MM.1S (cell line): ENCODE measurements around the gene SENP8.

Source experiments
- DNase-seq: peaks from one replicate; pipeline ENCODE4 v3.0.0-alpha.2; 2015
- H2AFZ ChIP-seq: fragments of 300-600 bp; sonication (generic); 2 replicates; pipeline ENCODE4 v1.6.0; 2016; ENCODE audit warnings: antibody characterized with exemption, low read length
- H3F3A ChIP-seq: fragments of 300-600 bp; sonication (generic); 2 replicates; pipeline ENCODE4 v1.6.1; 2016; ENCODE audit warnings: mild to moderate bottlenecking, antibody characterized with exemption, low read length, moderate library complexity, mixed read lengths; ENCODE audit not compliant: insufficient read depth
- H3K27ac ChIP-seq: fragments of 300-600 bp; sonication (generic); 2 replicates; pipeline ENCODE4 v1.5.1; 2016; ENCODE audit warnings: mild to moderate bottlenecking, low read length
- H3K27me3 ChIP-seq: fragments of 300-600 bp; sonication (generic); replicated peaks from 2 replicates; pipeline ENCODE4 v1.6.0; 2016; ENCODE audit warnings: low read length; ENCODE audit not compliant: insufficient read depth
- H3K36me3 ChIP-seq: fragments of 300-600 bp; sonication (generic); replicated peaks from 2 replicates; pipeline ENCODE4 v1.6.1; 2016; ENCODE audit warnings: mild to moderate bottlenecking, low read length, mixed read lengths; ENCODE audit not compliant: insufficient read depth
- H3K4me1 ChIP-seq: fragments of 300-600 bp; sonication (generic); 2 replicates; pipeline ENCODE4 v1.6.1; 2016; ENCODE audit warnings: low read length, mixed read lengths
- H3K4me2 ChIP-seq: fragments of 300-600 bp; sonication (generic); 2 replicates; pipeline ENCODE4 v1.6.0; 2016; ENCODE audit warnings: low read depth, low read length
- H3K4me3 ChIP-seq: fragments of 300-600 bp; sonication (generic); 2 replicates; pipeline ENCODE4 v1.5.1; 2016; ENCODE audit warnings: low read length, mixed read lengths
- H3K79me2 ChIP-seq: fragments of 300-600 bp; sonication (generic); 2 replicates; pipeline ENCODE4 v1.6.1; 2016; ENCODE audit warnings: mixed run types, low read length, mixed read lengths
- H3K9ac ChIP-seq: fragments of 300-600 bp; sonication (generic); 2 replicates; pipeline ENCODE4 v1.6.1; 2016; ENCODE audit warnings: low read length, mixed read lengths
- H3K9me2 ChIP-seq: fragments of 300-600 bp; sonication (generic); replicated peaks from 2 replicates; pipeline ENCODE4 v1.6.1; 2016; ENCODE audit warnings: mild to moderate bottlenecking, low read length, mixed read lengths; ENCODE audit not compliant: insufficient read depth
- H3K9me3 ChIP-seq: fragments of 300-600 bp; sonication (generic); replicated peaks from 2 replicates; pipeline ENCODE4 v1.6.1; 2016; ENCODE audit warnings: mild to moderate bottlenecking, low read length, mixed read lengths; ENCODE audit not compliant: insufficient read depth
- H4K20me1 ChIP-seq: fragments of 300-600 bp; sonication (generic); 2 replicates; pipeline ENCODE4 v1.6.1; 2016; ENCODE audit warnings: mild to moderate bottlenecking, low read length, moderate library complexity, mixed read lengths; ENCODE audit not compliant: insufficient read depth
- CTCF ChIP-seq: fragments of 300-600 bp; sonication (generic); IDR thresholded peaks from 2 replicates; pipeline ENCODE4 v1.5.1; 2016; ENCODE audit warnings: antibody characterized with exemption, low read length, mixed read lengths
- EZH2 ChIP-seq: fragments of 300-600 bp; sonication (generic); optimal IDR thresholded peaks from 2 replicates; pipeline ENCODE3; 2017; ENCODE audit warnings: low read depth, mild to moderate bottlenecking, antibody characterized with exemption, low read length, mixed read lengths
- EZH2phosphoT487 ChIP-seq: fragments of 300-600 bp; sonication (generic); IDR thresholded peaks from 2 replicates; pipeline ENCODE4 v1.6.1; 2018; ENCODE audit warnings: antibody characterized with exemption, low read length

SENP8 gene

GRCh38 chr15:72113347-72114031 is 4.7 kb upstream of the SENP8 start:
- Histone ChIP-seq H3K27ac (no peak overlapping the region), H3F3A (peaks cover 7% of the 10 kb centered on the region; the same call in 1 of the 2 replicates), H3K9me3 (no peaks in the 10 kb centered on the region), H3K36me3 (no peaks in the 10 kb centered on the region), H3K4me1 (peaks cover 7% of the 10 kb centered on the region), H3K27me3 (no peaks in the 10 kb centered on the region), H3K9me2 (no peaks in the 10 kb centered on the region), H3K79me2 (peaks cover 17% of the 10 kb centered on the region), H3K4me2 (no peak overlapping the region), H3K4me3 (no peak overlapping the region), H3K9ac (no peak overlapping the region), H2AFZ (no peak overlapping the region), H4K20me1 (no peaks in the 10 kb centered on the region; the same call in 1 of the 2 replicates)
- no peak for TF ChIP-seq EZH2phosphoT487
- TF ChIP-seq CTCF, result no peak
- no peak for TF ChIP-seq EZH2
- DNase-seq, result no peak

- H3K36me3 ChIP-seq, result no peaks in the 10 kb centered on the region
- TF ChIP-seq EZH2 (no peak), CTCF (no peak), EZH2phosphoT487 (no peak)
- H3K27me3 ChIP-seq, result no peaks in the 10 kb centered on the region
- peaks cover 12% of the 10 kb centered on the region for H3K4me1 ChIP-seq
- H3K9ac ChIP-seq, result peak overlapping the region; percentile 71; the same call in 1 of the 2 replicates
- peak overlapping the region; percentile 96 for H2AFZ ChIP-seq
- peaks cover 12% of the 10 kb centered on the region; the same call in 1 of the 2 replicates for H3F3A ChIP-seq
- no peaks in the 10 kb centered on the region; the same call in 1 of the 2 replicates for H4K20me1 ChIP-seq
- peak overlapping the region; percentile 95 for H3K4me3 ChIP-seq
- H3K9me3 ChIP-seq, result no peaks in the 10 kb centered on the region
- peak overlapping the region; percentile 99 for H3K4me2 ChIP-seq
- no peaks in the 10 kb centered on the region for H3K9me2 ChIP-seq
- peak overlapping the region; percentile 53; the same call in 1 of the 2 replicates for H3K27ac ChIP-seq
- H3K79me2 ChIP-seq, result peaks cover 20% of the 10 kb centered on the region
- no peak for DNase-seq
These were observed 1.3 kb upstream of the SENP8 start for GRCh38 chr15:72116731-72117485.

- peak overlapping the region; percentile 95 for H3K4me3 ChIP-seq
- no peaks in the 10 kb centered on the region for H3K9me2 ChIP-seq
- TF ChIP-seq EZH2 (no peak), CTCF (no peak), EZH2phosphoT487 (no peak)
- H3K27ac ChIP-seq, result peak overlapping the region; percentile 53; the same call in 1 of the 2 replicates
- H3F3A ChIP-seq, result peaks cover 12% of the 10 kb centered on the region; the same call in 1 of the 2 replicates
- H3K79me2 ChIP-seq, result peaks cover 20% of the 10 kb centered on the region
- no peaks in the 10 kb centered on the region for H3K36me3 ChIP-seq
- H2AFZ ChIP-seq, result peak overlapping the region; percentile 96
- no peaks in the 10 kb centered on the region for H4K20me1 ChIP-seq
- no peaks in the 10 kb centered on the region for H3K9me3 ChIP-seq
- no peaks in the 10 kb centered on the region for H3K27me3 ChIP-seq
- peak overlapping the region; percentile 71 for H3K9ac ChIP-seq
- peaks cover 12% of the 10 kb centered on the region for H3K4me1 ChIP-seq
- H3K4me2 ChIP-seq, result peak overlapping the region; percentile 99
- DNase-seq, result peak; percentile 75
These were observed 652 bp upstream of the SENP8 start for GRCh38 chr15:72117486-72118016.
